GM12801 (cell line): Measurements from ENCODE around the gene BAG1.

Experiments
- CTCF ChIP-seq: IDR thresholded peaks from one replicate; pipeline ENCODE4 v1.5.1; 2011; ENCODE audit warnings: control low read depth; ENCODE audit not compliant: insufficient read length; ENCODE audit errors: extremely low read depth

The BAG1 gene

GRCh38 chr9:33273972-33274328 lies 9.4 kb upstream of the BAG1 start:
- TF ChIP-seq CTCF = no peak

DNA sequence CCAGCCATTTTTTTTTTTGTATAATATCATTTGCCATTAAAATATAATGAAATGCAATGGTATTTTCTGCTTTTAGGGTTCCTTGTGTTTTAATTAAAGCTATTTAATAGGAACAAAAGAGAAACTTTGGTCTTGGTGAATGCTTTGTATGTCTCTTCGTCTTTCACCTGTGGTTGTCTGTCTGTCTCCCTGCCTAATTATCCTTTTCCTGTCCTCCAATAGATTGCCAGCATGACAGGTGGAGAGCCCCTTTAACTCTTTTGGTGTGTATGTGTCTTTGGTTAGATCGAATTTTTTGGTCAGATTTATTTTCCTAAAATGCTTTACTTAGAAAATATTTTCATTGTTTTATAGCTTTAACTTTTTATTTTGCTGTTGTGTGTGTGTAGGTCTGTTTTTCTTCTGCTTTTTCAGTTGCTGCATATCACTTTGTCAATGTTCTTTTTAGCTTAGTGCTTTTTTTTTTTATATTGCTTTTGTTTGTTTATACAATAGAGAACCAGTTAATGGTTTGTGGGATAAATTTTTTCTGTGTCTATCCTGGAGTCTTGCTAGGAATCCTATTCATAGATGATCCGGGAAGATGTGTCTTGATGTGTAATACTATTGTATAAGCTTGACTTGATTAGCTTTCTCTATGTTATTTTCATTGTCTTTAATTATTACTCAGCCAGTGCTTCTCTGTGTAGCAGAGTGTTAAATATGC lies 8.9 kb upstream of the BAG1 start:
- TF ChIP-seq CTCF = no peak

GRCh38 chr9:33272061-33272460 lies 7.6 kb upstream of the BAG1 start:
- no peak for TF ChIP-seq CTCF

GRCh38 chr9:33270146-33270545 lies 5.6 kb upstream of the BAG1 start:
- no peak for TF ChIP-seq CTCF

DNA sequence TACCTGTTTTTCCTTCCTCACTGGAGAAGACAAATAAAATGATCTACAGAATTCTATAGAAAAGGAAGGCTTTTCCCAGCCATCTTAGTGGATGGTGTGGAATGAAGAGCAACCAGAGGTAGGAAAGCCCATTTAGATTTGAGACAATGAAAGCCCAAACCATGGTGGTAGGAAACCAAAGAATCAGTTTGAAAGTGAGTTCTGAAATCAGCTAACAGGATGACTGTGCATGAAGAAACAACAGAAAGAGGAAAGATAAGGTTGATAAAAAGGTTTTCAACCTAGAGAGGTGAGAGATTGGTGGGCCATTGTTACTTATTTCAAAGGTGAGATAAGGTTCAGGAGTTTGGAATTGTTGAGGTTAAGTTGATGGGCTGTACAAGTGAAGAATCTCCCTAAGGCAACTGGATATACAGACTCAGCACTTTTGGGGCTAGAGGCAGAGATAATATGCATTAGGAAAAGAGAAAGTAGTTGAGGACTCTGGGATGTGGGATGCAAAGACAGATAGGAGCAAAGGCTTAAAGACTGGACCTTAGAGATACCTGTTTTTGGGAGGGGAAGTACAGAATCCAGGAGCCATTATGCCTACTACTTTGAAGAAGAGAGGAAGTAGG lies 2.8 kb upstream of the BAG1 start:
- TF ChIP-seq CTCF = no peak

DNA sequence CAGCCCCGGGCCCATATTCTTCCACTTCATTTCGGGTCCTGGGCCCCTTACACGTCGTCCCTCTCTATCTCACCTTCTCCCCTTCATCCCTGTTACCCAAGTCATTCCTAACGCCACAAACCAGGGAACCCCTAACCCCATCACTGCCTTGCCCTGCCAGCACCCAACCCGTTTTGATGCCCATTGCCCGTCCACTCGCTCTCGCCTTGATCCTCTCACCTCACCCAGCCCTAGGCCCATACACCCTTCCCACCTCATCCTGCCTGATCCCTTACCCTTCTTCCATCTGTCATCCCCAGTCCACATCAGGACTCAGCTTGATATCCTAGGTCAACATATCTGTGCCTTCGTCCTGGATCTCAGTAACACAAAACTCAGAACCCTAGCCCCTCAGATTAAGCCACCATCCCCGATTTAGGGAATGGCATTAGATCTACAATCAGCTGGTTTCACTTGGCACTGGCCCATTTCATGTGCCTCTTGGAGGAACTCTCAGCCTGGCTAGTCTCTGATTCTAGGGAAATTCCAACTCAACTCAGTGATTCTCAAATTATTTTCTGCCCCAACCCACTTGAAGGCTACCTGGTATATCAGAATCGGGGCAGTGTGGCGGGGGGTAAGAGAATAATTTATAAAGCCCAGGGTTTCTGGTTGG lies 830 bp upstream of the BAG1 start:
- TF ChIP-seq CTCF = no peak

DNA sequence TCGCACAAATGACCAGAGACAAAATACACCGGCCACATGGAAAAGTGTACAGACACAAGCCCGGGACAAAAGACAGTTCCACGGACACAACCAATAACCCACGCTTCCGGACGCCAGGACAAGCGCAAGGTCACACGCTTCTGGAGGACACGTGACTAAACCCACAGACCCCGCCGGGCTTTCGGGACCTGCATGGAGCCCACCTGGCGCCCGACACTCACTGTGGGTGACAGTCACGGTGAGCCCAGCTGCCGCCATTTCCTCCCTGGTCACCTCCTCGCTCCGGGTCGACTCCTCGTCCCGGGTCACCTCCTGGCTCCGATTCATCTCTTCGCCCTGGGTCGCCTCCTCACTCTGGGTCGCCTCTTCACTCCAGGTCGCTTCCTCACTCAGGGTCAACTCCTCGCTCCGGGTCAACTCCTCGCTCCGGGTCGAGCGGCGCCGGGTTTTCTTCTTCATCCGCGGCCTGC lies 470 bp downstream of the BAG1 start:
- no peak for TF ChIP-seq CTCF
